Heart right ventricle (tissue), 16 donors: ENCODE data around the gene ARFGAP1. TPM values are rescaled to one million over a fixed set of nuclear protein-coding genes. Genes with fewer than 3 reads are reported as not detected.

Source experiments
- ATAC-seq, 8 donors: fragments of 200-7000 bp; cut with Tn5 transposase; one replicate each; pipeline ENCODE4 v1.9.1; 2020; ENCODE audit warnings: mild to moderate bottlenecking in 8 of 8, moderate library complexity in 8 of 8, moderate number of reproducible peaks in 1 of 8
- DNase-seq, 2 donors: peaks; one replicate each; pipeline ENCODE4 v3.0.0-alpha.2; 2020
- H3K27ac ChIP-seq, 10 donors: fragments of 200-600 bp; sonication (generic) in 2 of 10; one replicate each; pipeline versions ENCODE4 v1.5.0 to v1.8.0; 2020 to 2022; ENCODE audit warnings: mild to moderate bottlenecking in 3 of 10
- H3K27me3 ChIP-seq, 7 donors: fragments of 200-600 bp; one replicate each; pipeline ENCODE4 v1.8.0; 2021 to 2022; ENCODE audit warnings: mild to moderate bottlenecking in 2 of 7
- H3K36me3 ChIP-seq, 9 donors: fragments of 200-600 bp; sonication (generic) in 1 of 9; one replicate each; pipeline versions ENCODE4 v1.5.0 to v1.8.0; 2020 to 2022; ENCODE audit warnings: mild to moderate bottlenecking in 2 of 9
- H3K4me1 ChIP-seq, 9 donors: fragments of 200-600 bp; sonication (generic) in 1 of 9; one replicate each; pipeline versions ENCODE4 v1.5.0 to v1.8.0; 2020 to 2022; ENCODE audit warnings: mild to moderate bottlenecking in 4 of 9
- H3K4me3 ChIP-seq, 10 donors: fragments of 200-600 bp; sonication (generic) in 2 of 10; one replicate each; pipeline versions ENCODE4 v1.5.0 to v1.8.0; 2020 to 2022; ENCODE audit warnings: mild to moderate bottlenecking in 7 of 10, moderate library complexity in 2 of 10
- H3K9me3 ChIP-seq, 11 donors: fragments of 200-600 bp in 10 of 11; sonication (generic) in 2 of 11; one replicate each; pipeline versions ENCODE4 v1.5.0 to v1.8.0; 2013 to 2022; ENCODE audit warnings: mild to moderate bottlenecking in 2 of 11, control low read depth in 1 of 11, moderate library complexity in 1 of 11
- CTCF ChIP-seq, 9 donors: fragments of 200-600 bp; sonication (generic) in 2 of 9; IDR thresholded peaks; one replicate each; pipeline versions ENCODE4 v1.5.0 to v1.8.0; 2021 to 2022; ENCODE audit warnings: antibody characterized with exemption in 9 of 9, mild to moderate bottlenecking in 5 of 9, moderate library complexity in 1 of 9
- WGBS, 2 donors: extraction: QIAGEN DNeasy Blood & Tissue Kit; methylation state at CpG; one replicate each; pipeline ENCODE4 v1.1.7; 2013; ENCODE audit warnings: inconsistent platforms in 1 of 2; 5-methylcytosine and 5-hydroxymethylcytosine counted together
- intact Hi-C, 10 donors: fragments of 100-400 bp; cut with DNase I; formaldehyde crosslinking; loops; one replicate each; pipeline versions ENCODE4 v1.11.1 to v1.14.2; 2022
- polyA plus RNA-seq, 2 donors: library from polyadenylated mRNA; stranded (reverse); fragments of 200-250 nt; gene quantifications; one replicate each; pipeline ENCODE4 v1.2.3, GENCODE V29; 2013
- total RNA-seq, 10 donors: library from RNA; stranded (reverse); fragmentation: NEBNext Ultra II Directional in 3 of 10; extraction: Animal tissue kit (Norgen Biotek cat#: 25700) in 3 of 10; gene quantifications; one replicate each; pipeline versions ENCODE4 v1.2.1 to v1.2.4, GENCODE V29; 2021 to 2023
- donor health status: Arrhythmogenic right ventricular cardiomyopathy.
- donor health status: ischemic (EF 13 %, LVEDD 7.1; RV severe dilation, severe dysfunction).
- donor health status: healthy with polysubstance abuse.
- donor health status: DM: no; HTN: yes; CAD: no.
- donor health status: DM: no; HTN: no; CAD: no.
- donor health status: ischemic (EF 25% LVEDD 6.9; RV normal size, moderate dysfunction).
- donor health status: ischemic (EF 25% LVEDD 5.7; RV mildly dilated, moderate dysfunction).
- donor health status: healthy.
- donor health status: DM: yes; HTN: yes; CAD: no.
- donor health status: Ischemic cardiomyopathy.
- donor health status: ischemic (EF 35%, LVEDD 5.7; RV mildly dilated, moderate dysfunction).
- donor health status: nonischemic (EF 11% LVEDD 7.7; RV severe dilation, severe dysfunction).
- donor health status: DM: yes; HTN: yes; CAD: no.
- donor health status: PGD.
- donor health status: ischemic (EF 29% LVEDD 5.4; RV normal size, mild dysfunction).
- donor health status: nonischemic (EF 23%, LVEDD 6.1; RV moderate dilation, normal function).

Gene ARFGAP1
- total and polyA plus RNA-seq, 12 donors, result 20.4 to 72.6 (median 32.3) TPM

GRCh38 chr20:63238031-63238430, 34.6 kb upstream of the ARFGAP1 start:
- WGBS, 2 donors, result 80 to 84% methylated on average over 10 of the region's 10 CpGs
- Histone ChIP-seq H3K27ac (no peak overlapping the region), H3K4me1 (no peaks in the 10 kb centered on the region), H3K4me3 (no peak overlapping the region), H3K36me3 (no peaks in the 10 kb centered on the region), H3K27me3 (peaks cover 0 to 51% (median 26%) of the 10 kb centered on the region in 7 donors), H3K9me3 (no peaks in the 10 kb centered on the region)
- DNase-seq, result no peak
- TF ChIP-seq CTCF (IDR thresholded peaks at IDR 0.05), result no peak
- intact Hi-C loops, result no loop called here
- ATAC-seq, result no peak

GRCh38 chr20:63238514-63239125, 34.0 kb upstream of the ARFGAP1 start:
- Histone ChIP-seq H3K4me1 (no peaks in the 10 kb centered on the region), H3K27me3 (peaks cover 0 to 50% (median 24%) of the 10 kb centered on the region in 7 donors), H3K9me3 (no peaks in the 10 kb centered on the region), H3K27ac (no peak overlapping the region), H3K4me3 (no peak overlapping the region), H3K36me3 (no peaks in the 10 kb centered on the region)
- ATAC-seq, result peak in 3 of 8 donors; percentile 19 to 40 (median 34)
- no peak for TF ChIP-seq CTCF (IDR thresholded peaks at IDR 0.05)
- 39 to 53% methylated on average over 16 of the region's 16 CpGs for WGBS, 2 donors
- no peak for DNase-seq
- intact Hi-C loops, result no loop called here

GRCh38 chr20:63239431-63239830, 33.2 kb upstream of the ARFGAP1 start:
- intact Hi-C loops, result no loop called here
- no peak for ATAC-seq

GRCh38 chr20:63240004-63240403, 32.6 kb upstream of the ARFGAP1 start:
- H3K27me3 ChIP-seq, result peaks cover 0 to 50% (median 18%) of the 10 kb centered on the region in 7 donors
- DNase-seq, result no peak
- WGBS, 2 donors, result 87 to 89% methylated on average over 11 of the region's 11 CpGs

More at GRCh38 chr20:63239431-63239830, 33.2 kb upstream of the ARFGAP1 start:
- no peak overlapping the region for H3K27ac ChIP-seq
- no peaks in the 10 kb centered on the region for H3K9me3 ChIP-seq
- TF ChIP-seq CTCF (IDR thresholded peaks at IDR 0.05), result no peak
- H3K27me3 ChIP-seq, result peaks cover 0 to 50% (median 22%) of the 10 kb centered on the region in 7 donors
- H3K36me3 ChIP-seq, result no peaks in the 10 kb centered on the region
- no peak overlapping the region for H3K4me3 ChIP-seq
- WGBS, 2 donors, result 90 to 91% methylated on average over 28 to 30 of the region's 30 CpGs
- DNase-seq, result no peak
- no peaks in the 10 kb centered on the region for H3K4me1 ChIP-seq

More at GRCh38 chr20:63240004-63240403, 32.6 kb upstream of the ARFGAP1 start:
- ATAC-seq, result no peak
- no peak overlapping the region for H3K27ac ChIP-seq
- H3K36me3 ChIP-seq, result no peaks in the 10 kb centered on the region
- H3K4me3 ChIP-seq, result no peak overlapping the region
- intact Hi-C loops, result no loop called here
- no peaks in the 10 kb centered on the region for H3K9me3 ChIP-seq
- H3K4me1 ChIP-seq, result no peaks in the 10 kb centered on the region
- no peak for TF ChIP-seq CTCF (IDR thresholded peaks at IDR 0.05)
